G401.6 (cell line): ENCODE results near the gene PHF2.

ENCODE experiments used
- FAIRE-seq: peaks from 2 replicates; lab custom pipeline; 2012; peaks lifted over from hg19 to GRCh38; lab: Jason Lieb, UNC

Gene PHF2

GRCh38 chr9:93709600-93710369 lies 133.4 kb downstream of the PHF2 start:
- FAIRE-seq = no peak

- no peak for FAIRE-seq
These were observed 134.0 kb downstream of the PHF2 start for GRCh38 chr9:93710370-93710723.

DNA sequence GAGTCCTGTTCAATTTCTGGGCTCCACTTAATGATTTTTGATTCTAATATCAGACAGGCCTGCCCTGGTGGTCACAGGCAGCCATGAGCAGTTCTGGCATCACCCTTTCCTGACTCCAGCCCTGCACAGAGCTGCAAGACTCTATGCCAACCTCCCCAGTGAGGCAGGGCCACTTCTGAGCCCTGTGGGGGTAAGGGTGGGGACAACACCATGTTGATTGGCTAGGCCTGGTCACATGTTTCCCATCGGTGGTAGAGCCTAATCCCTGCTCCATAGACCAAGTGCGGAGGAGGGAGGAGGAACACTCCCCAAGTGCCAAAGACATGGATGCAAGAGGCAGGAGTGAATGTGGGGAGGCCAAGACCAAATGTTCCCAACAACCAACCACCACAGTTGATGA lies 134.6 kb downstream of the PHF2 start:
- FAIRE-seq = no peak

GRCh38 chr9:93712896-93713295 lies 136.5 kb downstream of the PHF2 start:
- no peak for FAIRE-seq

DNA sequence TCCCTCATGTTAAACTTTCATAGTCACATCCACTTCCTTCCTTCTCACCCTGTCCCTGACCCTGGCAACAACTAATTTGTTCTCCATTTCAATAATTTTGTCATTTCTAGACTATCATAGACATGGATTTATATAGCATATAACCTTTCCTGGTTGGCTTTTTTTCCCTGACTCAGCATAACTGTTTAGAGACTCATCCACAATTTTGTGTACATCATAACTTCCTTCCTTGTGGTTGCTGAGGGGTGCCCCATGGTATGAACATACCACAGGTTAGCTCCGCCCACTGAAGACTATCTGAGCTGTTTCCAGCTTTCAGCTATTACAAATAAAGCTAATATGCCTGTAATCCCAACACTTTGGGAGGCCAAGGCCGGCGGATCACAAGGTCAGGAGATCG lies 137.3 kb downstream of the PHF2 start:
- no peak for FAIRE-seq

DNA sequence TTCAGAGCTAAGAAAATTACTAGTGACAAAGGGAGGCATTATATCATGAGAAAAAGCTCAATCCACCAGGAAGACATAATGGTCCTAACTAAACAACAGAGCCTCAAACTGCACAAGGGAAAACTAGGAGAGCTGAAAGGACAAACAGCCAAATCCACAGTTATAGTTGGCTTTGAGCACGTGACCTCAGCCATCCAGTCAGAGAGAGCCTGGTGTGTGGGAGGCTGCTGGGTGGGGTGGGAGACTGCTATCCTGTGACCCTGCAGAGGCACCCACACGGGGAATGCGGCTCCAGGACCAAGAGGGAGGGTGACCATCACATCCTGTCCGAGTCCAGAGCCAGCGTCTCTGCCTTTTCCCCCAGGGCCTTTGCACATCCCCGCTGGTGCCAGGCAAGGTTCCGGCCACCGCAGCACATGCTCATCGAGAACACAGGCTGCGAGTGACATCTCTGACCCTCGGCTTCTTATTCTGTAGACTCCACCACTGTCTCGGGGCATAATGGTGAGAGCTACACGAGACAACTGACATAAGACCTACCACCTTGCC lies 145.1 kb downstream of the PHF2 start:
- no peak for FAIRE-seq

DNA sequence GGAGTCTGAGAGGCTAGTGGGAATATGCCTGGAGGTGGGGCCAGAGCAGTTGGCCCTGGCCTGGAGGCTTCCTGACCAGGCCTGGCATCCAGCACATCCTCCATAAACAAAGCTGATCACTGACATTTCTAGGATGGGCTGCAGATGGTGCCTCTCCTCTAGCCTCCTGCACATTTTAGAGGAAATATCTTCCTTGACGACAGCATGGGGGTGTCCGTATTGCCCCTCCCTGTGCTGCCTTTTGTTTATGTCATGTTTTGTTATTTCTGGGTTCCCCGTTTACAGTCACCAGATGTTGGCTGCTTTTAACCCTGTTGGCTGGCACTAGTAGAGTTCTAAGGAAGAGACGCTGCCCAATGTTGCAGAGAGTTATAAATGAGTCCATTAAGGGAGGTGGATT lies 148.5 kb downstream of the PHF2 start:
- FAIRE-seq = no peak

GRCh38 chr9:93725382-93725781 lies 149.0 kb downstream of the PHF2 start:
- no peak for FAIRE-seq

- no peak for FAIRE-seq
These were observed 149.8 kb downstream of the PHF2 start for GRCh38 chr9:93726147-93726546.
